RPMI8226 (cell line): ENCODE data around the gene RYR2.

Experiments
- DNase-seq: peaks from one replicate; pipeline ENCODE4 v3.0.0-alpha.2; 2015

The RYR2 gene

DNA sequence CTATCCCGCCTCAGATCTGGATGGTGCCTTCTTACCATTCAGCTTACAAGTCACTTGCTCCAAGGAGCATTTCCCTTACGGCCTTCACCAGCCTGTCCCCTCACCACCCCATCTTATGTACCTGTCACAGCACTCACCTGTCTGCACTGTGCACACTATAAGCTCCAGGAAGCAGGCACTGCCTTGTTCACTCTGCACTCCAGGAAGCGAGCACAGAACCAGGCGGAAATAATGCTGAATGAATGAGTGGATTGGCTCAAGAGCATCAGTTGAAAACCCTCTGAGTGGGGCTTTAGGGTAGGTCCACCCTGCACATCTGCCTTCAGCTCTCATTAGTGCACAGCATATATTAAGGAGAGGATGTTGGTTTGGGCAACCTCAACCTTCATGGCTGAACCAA lies 8.9 kb upstream of the RYR2 start:
- no peak for DNase-seq

DNA sequence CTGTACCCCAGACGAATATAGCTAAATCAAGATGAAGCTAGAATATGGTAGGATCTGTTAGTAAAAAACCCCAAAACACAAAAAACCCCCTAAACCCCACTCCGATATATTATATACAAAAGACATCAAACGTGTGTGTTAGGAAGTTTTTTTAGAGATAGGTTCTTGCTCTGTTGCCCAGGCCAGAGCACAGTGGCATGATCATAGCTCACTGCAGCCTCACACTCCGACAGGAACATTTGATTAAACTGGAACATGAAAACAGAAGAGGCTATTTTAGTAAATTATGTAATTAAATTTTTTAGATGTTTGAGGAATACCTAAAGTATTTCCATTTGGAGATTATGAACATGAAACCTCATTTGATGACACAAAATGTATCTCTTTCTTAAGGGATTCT lies 8.2 kb upstream of the RYR2 start:
- DNase-seq = no peak

DNA sequence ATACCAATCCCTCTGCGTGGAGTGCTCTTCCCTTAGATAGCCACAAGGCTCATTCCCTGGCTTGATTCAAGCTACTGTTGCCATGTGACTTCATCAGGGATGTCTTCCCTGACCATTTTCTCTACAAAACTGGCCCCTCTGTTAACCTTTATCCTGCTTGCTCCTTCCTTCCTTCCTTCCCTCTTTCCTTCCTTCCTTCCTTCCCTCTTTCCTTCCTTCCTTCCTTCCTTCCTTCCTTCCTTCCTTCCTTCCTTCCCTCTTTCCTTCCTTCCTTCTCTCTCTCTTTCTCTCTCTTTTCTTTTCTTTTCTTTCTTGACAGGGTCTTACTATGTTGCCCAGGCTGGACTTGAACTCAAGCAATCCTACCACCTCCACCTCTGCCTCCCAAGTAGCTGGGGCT lies 6.2 kb upstream of the RYR2 start:
- DNase-seq = no peak

DNA sequence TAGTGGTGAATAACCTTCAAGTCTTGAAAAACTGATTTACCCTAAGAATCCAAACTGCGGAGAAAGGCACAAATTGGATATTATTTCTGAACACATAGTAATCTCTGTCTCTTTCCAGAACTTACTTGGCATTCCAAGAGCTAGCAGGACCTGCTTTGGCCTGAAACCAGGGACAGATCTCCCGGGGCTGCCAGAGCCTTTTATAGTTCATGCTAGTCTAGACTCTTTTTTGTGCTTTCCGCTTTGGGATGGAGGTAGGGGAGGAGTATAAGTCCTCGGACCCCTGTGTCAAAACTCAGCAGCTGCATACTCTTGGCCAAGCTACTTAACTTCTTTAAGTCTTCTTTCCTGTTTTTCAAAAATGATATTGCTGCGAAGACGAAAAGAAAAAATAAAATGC lies 3.8 kb upstream of the RYR2 start:
- no peak for DNase-seq

DNA sequence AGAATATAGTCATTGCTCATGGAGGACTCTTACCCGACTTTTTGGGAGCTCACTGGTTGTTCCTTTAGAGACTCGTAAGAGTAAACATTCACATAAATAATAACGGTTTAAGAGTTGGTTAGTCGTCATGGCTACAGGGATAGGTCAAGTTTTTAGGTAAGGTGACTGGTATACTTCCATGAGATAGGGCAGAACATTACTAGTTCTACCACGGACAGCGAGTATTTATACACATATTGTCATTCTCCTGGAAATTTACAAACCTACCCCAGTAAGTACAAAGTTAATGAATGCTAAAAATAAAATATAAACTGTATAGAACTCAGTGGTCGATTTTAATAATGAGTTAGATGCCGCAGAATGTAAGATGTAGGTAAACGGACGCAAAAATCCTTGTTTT lies 1.2 kb upstream of the RYR2 start:
- DNase-seq = no peak

DNA sequence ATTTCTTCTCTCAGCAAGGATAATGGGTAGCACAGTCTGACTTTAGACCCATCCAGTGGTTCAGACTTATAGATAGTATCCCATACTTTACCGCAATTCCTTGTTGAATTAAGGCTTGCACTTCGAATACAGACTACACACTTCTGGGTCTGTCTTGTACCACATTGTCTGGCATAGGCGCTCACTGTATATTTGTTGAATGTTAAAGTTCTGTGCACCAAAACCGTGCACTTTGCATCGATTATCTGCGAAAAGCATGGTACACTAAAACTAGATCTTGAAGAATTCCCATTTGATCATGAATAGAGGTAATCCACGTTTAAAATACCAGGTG lies 556 bp upstream of the RYR2 start:
- DNase-seq = no peak

DNA sequence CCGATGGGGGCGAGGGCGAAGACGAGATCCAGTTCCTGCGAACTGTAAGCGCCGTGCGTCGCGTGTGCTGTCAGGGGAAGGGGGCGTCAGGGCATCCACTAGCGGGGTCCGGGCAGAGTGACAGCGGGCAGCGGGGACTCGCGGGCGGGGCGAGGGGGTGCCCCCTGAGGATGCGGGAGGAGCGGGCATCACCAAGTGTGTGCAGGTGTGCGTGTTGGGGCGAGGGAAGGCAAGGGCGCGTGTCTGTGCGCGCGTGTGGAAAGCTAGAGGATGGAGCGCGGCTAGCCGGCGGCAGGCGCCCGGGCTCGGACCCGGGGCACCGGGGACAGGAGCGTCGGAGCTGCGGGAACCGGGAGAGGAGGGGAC lies 525 bp downstream of the RYR2 start:
- no peak for DNase-seq

DNA sequence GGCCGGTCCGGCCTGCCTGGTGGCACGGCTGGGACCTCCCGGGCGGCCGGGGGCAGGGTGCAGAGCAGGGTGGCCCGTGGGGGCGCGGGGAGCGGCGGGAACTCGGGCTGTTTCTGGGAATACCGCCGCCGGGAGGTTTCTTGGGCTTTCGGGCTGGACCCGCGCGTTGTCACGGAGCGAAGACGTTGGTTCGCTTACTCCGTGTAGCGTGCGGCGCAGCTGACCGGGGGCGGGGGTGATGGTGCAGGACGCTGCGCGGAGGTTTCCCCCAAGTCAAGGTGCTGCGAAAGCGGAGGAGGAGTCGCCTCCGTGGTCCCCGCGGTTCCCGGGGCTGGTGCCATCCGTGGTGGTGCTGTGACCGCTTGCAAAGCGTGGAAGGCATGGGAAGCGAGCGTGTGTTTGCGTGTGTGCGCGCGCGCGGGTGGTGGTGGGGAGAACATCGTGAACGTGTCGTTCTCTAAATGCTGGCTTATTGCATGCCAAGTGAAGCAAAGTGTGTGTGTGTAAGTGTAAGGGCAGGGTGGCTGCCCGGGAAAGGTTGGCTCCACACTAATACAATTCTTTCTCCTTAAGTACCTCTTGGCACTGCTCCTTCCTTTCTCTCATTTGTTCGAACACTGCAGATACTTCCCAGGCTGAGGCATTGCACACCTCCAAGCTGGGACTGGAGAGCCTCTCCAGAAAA lies 1.1 kb downstream of the RYR2 start:
- DNase-seq = no peak

DNA sequence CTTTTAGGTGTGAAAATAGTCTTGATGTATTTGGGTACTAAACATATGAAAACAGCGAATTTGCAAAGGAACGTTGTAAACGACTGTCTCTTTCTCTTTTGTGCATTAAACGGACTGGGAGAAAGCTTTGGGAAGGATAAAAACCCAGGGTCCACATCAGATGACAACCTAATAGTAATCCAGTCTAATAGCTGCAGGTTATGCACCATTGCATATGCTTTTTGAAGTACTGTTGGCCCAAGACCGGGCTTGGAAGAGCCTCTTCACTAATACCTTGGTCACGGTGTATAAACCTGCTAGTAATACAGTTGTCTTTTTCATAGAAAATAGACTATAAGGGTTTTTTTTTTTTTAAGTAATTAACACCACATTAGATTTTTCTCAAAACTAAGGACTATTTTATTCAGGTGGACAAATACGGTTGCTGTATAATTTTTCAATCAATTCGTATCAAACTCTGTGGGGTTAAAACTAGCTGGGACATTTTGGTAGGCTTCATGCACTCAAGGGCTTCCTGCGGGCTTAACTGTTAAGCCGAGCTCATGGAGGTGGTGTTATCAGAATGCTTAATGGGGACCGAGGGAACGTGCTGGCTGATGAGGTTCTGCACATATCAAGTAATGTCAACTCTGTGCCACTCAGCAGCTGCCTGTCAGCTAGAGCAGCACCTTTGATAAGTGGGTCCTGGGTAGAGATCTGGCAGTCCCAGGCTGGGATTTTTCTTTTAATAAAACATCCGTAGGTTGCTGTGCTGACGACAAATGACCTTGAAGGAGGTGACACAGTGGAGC lies 2.1 kb downstream of the RYR2 start:
- peak; percentile 43 for DNase-seq

DNA sequence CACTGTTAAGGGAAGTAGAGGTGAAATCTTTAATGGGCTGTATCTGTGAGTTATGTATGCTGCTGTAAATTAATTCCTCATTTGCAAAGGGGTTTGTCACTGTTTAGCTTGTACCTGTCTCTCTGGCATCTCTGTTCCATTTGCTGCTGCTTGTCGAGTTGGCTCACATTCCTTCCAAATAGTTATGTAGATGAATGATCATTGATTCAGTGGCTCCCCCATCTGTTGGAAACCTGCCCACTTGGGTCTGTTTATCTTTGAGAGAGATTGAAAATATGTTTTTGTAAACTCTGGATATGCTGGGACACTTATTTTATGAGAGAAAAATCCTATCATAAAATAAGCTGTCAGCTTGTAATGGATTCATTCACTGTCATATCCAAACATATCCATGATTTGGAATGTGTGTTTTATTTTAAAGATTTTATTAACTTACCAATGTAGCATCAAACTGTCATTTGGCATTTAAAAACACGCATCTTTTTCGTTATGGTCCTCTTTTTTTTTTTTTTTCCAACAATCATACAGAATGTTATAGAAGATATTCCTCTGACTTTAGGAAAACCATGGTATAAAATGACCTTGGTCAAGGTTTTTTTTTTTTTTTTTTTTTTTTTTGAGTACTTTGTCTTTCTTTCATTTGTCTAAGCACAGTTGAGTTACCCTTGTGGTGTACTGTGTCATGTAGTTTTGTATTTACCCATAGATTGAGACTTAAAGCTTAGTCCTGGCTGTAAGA lies 3.5 kb downstream of the RYR2 start:
- DNase-seq = no peak

DNA sequence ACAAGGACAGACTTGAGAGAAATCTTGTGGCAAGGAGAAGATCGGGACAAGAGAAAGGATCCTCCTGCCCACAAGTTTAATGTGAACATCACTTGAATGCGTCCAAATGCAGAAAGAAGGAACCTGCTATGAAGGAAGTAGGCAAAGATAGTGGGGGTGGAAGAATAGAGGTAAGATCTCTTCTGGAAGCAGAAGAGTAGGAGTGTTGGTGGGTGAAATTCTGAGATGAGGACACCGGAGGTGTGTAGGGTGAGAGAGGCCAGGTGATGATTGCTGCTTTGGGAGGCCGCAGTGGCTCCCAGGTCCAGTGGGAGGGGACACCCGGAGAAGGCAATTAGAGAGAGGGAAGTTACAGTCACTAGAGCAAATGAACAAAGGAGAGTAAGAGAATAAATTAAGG lies 6.8 kb downstream of the RYR2 start:
- no peak for DNase-seq

DNA sequence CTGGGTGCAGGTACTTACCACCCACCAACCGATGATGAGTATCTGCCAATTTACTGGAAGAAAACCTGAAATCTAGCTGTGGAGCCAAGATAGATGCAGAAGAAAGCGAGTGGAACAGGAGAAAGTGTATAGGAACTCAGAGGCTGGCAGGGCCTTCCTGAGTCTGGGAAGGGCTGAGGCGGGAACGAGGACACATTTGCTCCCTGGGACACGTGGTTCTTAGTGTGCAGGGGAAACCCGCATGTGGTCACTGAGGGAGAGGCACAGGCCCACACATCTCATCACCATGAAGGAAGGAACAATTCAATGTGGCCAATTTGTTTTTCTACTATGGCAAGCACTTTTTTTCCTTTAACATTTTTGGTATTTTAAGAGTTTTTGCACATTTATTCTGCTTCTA lies 8.2 kb downstream of the RYR2 start:
- DNase-seq = no peak

DNA sequence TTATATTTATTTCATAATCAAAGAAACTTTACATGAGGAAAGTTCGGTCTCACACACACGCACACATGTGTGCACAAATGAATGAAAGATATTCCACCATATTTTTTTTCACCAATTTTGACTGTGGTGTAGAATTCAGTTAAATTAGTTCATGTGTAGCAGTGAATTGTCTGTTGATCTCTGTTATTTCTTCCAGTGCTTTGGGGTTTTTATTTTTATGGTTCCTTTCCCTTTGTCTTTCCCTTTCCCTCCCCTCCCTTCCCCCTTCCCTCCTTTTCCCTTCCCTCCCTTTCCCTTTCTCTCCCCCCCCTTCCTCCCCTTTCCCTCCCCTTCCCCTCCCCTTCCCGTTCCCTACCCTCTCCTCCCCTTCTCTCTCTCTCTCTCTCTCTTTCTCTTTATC lies 8.9 kb downstream of the RYR2 start:
- no peak for DNase-seq

DNA sequence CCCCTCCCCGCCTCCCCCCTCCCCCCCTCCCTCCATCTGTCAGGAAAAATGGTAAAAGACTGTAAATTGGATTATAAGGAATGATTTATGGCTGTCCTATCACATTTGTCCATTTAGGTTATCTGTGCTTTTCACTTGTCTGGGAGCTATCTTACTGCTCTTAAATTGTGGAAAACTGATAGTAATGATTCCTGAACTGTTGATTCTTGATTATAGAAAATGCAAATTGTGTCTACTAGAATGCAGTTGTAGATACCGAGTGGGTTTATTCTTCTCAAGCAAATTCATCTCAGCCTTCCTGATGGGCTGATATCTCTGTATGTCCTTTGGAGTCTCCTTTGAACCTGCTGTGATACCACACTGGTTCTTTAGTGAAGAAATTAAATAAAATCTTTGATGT lies 12.3 kb downstream of the RYR2 start:
- no peak for DNase-seq

DNA sequence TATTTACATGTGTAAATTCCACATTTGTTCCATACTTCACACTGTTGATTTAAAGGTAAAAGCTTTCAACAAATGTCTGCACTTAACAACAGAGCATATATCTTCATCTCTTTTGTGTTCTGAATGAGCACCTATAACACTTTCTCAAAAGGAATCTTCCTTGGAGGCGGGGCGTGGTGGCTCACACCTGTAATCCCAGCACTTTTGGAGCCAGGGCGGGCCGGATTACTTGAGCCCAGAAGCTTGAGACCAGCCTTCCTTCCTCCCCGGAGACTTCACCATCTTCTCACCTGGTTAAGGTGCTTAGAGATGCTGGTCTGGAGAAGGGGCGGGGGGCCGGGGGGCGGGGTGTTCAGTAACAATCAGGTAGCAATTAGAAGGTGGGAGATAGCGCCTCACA lies 16.5 kb downstream of the RYR2 start:
- no peak for DNase-seq

DNA sequence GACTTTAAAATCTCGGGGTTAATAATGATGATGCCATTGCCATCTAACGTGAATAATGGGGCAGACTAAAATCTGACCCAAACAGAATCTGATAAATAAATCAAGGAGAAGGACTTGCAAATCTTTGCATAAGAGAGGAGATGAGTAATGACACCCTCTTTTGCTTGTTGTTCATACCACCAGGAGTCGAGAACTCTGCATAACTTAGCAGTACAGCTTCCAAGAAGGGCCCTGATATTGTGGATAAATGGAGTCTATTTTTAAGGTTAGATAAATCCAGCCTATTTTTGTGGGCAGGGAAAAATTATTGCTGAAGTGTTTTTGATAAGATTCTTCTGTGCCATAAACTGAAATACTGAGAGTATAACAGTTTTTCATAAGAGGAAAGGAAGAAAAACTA lies 17.3 kb downstream of the RYR2 start:
- no peak for DNase-seq

DNA sequence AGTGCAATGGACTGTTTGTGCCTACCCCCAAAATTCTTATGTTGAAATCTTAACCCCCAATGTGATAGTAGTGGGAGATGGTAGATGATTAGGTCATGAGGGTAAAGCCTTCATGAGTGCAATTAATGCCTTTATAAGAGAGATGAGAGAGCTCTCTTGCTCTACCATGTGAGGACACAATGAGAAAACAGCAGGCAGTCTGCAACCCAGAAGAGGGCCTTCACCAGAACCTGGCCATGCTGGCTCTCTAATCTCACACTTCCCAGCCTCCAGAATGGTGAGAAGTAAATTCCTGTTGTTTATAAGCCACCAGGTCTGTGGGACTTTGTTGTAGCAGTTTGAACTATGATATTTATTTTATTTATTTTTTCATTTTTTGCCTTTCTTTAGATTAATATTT lies 21.0 kb downstream of the RYR2 start:
- DNase-seq = no peak

DNA sequence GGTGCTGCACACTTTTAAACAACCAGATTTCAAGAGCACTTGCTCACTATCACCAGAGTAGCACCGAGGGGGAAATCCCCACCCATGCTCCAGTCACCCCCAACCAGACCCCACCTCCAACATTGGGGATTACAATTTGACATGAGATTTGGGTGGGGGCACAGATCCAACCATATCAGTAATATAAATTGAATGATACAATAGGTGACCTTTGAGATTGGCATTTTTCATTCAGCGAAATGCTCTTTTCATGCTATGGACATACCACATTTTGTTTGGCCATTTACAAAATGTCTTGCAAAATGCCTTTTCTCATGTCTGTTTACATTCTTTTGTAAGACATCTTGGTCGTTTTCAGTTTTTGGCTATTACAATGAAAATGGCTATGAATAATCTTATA lies 23.9 kb downstream of the RYR2 start:
- no peak for DNase-seq

DNA sequence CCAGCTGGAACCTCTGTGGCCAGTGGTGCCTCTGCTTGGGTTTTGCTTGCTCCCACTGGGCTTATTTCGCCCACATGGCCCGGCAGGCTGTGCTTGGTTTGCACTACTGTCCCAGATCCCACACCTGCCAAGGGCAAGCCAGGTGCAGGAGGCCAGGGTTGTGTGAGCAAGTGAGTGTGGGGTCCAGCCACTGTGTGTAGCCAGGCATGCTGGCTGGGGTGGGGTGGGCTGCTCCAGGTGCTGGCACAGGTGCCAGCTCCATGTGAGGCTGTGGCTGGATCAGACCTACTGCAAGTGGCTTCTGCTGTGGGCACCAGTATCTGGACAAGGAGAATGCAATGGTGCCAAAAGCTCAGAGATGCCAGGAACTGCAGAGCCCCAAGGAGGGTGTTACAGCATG lies 28.5 kb downstream of the RYR2 start:
- peak; percentile 83 for DNase-seq

DNA sequence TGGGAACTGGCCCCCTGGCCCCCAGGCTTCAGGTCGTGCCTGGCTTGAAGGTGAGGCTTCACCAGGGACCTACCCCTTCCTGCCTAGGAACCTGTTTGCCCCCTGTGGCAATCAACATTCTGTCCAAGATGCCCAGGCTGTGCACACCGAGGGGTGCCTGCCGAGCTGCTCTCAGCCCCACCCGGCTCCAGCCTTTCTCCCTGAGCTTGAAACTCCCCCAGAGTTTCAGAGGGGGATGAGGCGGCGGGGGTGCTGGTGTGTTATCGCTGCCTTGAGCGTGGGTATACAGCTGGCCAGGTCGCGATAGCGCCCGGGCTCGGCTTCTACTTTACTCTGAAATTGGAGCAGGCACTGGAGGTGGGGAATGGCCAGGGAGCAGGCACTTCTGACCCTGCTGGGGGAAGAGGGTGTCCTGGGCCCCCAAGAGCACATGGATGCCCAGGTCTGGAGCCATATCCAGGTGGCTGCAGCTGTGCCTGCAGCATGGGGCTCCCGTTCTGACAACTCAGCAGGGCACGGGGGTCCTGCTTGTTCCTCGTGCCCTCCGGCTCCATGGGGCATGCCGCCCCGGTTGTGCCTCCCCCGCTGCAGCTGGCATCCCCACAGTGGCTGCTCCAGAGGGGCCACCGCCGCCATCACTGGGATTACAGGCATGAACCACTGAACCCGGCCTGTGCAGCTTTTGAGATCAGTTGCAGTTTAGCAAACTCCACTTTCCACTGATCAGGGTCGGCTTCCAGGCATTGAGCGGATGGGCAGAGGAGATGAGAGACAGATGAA lies 29.8 kb downstream of the RYR2 start:
- DNase-seq = no peak

DNA sequence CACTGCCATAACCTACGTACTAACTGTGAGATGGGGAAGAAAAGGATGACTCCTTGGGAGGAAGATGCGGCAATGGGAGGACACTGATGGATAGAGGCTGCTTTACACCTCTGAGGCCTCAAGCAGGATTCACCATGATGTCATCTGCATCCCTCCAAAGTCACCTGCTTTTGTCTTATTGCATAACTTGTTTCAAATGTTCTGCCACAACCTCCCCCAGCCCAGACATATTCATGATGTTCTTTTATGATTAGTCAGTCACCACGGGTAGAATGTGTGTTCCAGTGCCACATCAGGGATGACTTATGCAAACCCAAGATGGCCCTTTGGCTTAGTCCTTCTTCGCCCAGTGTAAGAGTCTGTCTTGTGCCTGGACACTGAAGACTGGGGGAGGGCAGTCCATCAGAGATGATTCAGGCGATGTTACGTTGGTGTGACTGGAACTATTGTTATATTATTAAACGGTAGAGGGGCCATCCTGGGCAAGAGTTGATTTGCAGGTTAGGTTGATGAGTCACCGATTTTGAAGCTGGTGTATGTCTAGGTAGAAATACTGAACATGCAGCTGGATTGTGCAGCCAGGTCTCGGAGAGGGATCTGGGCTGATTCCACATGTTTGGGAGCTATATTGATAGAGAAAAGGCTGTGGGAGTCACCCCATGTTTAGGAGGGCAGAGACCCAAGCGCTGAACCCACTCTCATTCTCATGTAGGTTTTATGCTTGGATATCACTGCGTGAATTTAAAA lies 32.6 kb downstream of the RYR2 start:
- DNase-seq = peak; percentile 45

DNA sequence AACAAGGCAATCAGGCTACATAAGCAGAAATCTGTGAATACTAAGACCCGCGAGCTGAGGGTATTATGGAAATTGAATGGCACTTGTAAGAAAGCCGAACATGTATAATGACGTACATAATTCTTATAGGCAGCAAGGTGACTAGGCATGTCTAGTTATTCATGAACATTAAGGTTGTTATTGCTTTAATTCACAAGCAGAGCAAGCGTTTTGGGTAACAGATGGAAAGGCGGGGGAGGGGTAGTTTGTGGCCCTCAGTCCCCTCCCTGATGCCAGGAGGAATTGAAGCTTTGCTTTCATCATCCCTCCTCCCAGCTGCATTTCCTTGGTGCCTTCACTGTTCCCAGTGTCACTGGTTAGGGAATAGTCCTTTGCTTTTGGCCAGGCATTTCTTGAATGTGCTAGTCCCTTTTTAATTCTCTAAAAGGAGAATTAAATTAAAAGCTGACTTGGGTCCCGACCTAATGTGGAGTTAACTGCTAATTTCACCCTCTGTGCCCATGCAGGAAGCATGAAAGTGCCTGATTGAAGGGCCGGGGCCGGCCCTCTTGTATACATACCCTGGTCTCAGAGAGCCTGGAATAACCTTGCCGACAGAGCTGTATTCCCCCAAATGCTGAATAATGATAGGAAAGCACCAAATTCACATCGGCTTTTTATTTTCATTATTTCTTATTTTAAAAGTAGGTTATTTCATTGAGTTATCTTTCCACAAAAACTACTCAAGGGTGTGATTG lies 42.5 kb downstream of the RYR2 start:
- DNase-seq = no peak
